ENCODE measurements around the gene HSD17B11. TPM values are rescaled to one million over a fixed set of nuclear protein-coding genes. Genes with fewer than 3 reads are reported as not detected.
"Not testable (repeated sequence)": the region's sequence is repeated elsewhere in the genome, so short reads cannot be mapped to it uniquely, and the experiment has no call there.

Gene HSD17B11
- polyA plus RNA-seq, 3 donors, result 86.9 to 330 (median 272) TPM

DNA sequence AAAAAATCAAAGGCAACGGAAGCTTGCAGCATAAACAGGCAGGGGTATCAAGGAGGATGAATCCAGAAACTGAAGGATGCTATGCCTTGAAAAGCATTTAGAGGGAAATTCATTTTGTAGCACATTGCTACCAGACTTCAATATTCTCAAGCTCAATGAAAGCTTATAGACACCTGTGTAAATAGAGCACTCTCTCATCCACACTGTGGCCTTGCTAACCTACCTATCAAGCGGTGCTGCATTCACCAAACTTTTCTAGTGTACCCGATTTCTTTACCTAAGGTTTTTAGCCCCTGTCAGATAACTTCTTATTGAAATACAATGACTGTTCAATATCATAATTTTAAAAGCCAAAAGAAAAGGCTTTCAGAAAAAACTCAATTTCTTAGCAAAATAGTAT is 48.1 kb downstream of the HSD17B11 start:
- peaks cover 76% of the 10 kb centered on the region for H4K20me1 ChIP-seq (ENCODE audit: insufficient read depth, low read length)
- H3K27me3 Mint-ChIP-seq (ENCODE audit: low read depth in 3 of 3), result no peaks in the 10 kb centered on the region
- H3K4me2 ChIP-seq (replicated peaks; ENCODE audit: extremely low read depth, low read length, poor library complexity, severe bottlenecking), result no peak overlapping the region
- H2AFZ ChIP-seq (ENCODE audit: insufficient read depth, low read depth, low read length, poor library complexity, severe bottlenecking), result no peak overlapping the region
- DNase-seq, result no peak
- no peaks in the 10 kb centered on the region for H3K4me1 Mint-ChIP-seq
- TF ChIP-seq, protein P1, sequence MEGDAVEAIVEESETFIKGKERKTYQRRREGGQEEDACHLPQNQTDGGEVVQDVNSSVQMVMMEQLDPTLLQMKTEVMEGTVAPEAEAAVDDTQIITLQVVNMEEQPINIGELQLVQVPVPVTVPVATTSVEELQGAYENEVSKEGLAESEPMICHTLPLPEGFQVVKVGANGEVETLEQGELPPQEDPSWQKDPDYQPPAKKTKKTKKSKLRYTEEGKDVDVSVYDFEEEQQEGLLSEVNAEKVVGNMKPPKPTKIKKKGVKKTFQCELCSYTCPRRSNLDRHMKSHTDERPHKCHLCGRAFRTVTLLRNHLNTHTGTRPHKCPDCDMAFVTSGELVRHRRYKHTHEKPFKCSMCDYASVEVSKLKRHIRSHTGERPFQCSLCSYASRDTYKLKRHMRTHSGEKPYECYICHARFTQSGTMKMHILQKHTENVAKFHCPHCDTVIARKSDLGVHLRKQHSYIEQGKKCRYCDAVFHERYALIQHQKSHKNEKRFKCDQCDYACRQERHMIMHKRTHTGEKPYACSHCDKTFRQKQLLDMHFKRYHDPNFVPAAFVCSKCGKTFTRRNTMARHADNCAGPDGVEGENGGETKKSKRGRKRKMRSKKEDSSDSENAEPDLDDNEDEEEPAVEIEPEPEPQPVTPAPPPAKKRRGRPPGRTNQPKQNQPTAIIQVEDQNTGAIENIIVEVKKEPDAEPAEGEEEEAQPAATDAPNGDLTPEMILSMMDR (IDR thresholded peaks at IDR 0.05), result no peak
- no peaks in the 10 kb centered on the region for H3K4me1 ChIP-seq (ENCODE audit: control insufficient read depth in 1 of 2, insufficient read depth in 2 of 2, low read length in 2 of 2)
- peaks cover 75 to 85% of the 10 kb centered on the region in 2 donors for H3K36me3 ChIP-seq (replicated peaks in 1 of 2; ENCODE audit: control insufficient read depth in 1 of 2, insufficient read depth in 2 of 2, low read length in 2 of 2)
- 100% methylated on average over 2 of the region's 3 CpGs for WGBS (ENCODE audit: insufficient coverage)
- peaks cover 66 to 86% of the 10 kb centered on the region in 2 donors for H3K36me3 Mint-ChIP-seq
- H3K9me3 Mint-ChIP-seq, result peaks cover 0 to 21% (median 9%) of the 10 kb centered on the region in 7 donors
- H3K4me3 Mint-ChIP-seq, result no peak overlapping the region
- no peak overlapping the region for H3K4me3 ChIP-seq (replicated peaks in 1 of 3; ENCODE audit: low read depth in 2 of 3, low read length in 3 of 3)
- no peaks in the 10 kb centered on the region for H3K27me3 ChIP-seq (ENCODE audit: control insufficient read depth in 2 of 2, insufficient read depth in 2 of 2, low read length in 2 of 2)
- no peak overlapping the region for H3K27ac ChIP-seq (ENCODE audit: low read depth in 1 of 2, low read length in 2 of 2)
- peaks cover 44% of the 10 kb centered on the region for H3K79me2 ChIP-seq (ENCODE audit: insufficient read depth, low read length)
- intact Hi-C loops (cut with micrococcal nuclease), result no loop called here
- H3K9me3 ChIP-seq (replicated peaks in 1 of 2; ENCODE audit: control insufficient read depth in 1 of 2, insufficient read depth in 1 of 2, low read length in 2 of 2), result peaks cover 5 to 6% of the 10 kb centered on the region in 2 donors
- no peak overlapping the region for H3K27ac Mint-ChIP-seq
- no peak overlapping the region for H3K9ac ChIP-seq (ENCODE audit: insufficient read depth, low read length, poor library complexity, severe bottlenecking)

DNA sequence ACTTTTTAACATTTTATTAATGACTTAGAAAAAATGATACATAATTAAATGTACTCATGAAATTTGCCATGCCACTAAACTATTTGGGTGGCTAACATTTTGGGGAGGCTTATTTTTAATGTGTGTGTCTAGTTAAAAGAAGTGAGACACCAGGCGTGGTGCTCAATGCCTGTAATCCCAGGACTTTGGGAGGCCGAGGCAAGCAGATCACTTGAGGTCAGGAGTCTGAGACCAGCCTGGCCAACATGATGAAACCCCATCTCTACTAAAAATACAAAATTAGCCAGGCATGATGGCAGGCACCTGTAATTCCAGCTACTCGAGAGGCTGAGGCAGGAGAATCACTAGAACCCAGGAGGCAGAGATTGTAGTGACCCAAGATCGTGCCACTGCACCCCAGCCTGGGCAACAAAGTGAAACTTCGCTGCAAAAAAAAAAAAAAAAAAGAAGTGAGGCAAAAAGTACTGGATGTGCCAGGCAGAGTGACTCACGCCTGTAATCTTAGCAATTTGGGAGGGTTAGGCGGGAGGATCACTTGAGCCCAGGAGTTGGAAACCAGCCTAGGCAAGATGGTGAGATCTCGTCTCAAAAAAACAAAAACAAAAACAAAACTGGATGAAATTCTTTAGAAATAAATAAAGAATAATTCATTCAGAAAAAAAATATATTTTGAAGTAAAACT is 48.9 kb downstream of the HSD17B11 start:
- H3K4me3 ChIP-seq (replicated peaks in 1 of 3; ENCODE audit: low read depth in 2 of 3, low read length in 3 of 3); H3K9ac ChIP-seq (ENCODE audit: insufficient read depth, low read length, poor library complexity, severe bottlenecking); H3K27ac ChIP-seq (ENCODE audit: low read depth in 1 of 2, low read length in 2 of 2); H3K4me1 ChIP-seq (ENCODE audit: control insufficient read depth in 1 of 2, insufficient read depth in 2 of 2, low read length in 2 of 2); H2AFZ ChIP-seq (ENCODE audit: insufficient read depth, low read depth, low read length, poor library complexity, severe bottlenecking); intact Hi-C loops (cut with micrococcal nuclease); H3K4me3 Mint-ChIP-seq; DNase-seq; H3K27me3 Mint-ChIP-seq (ENCODE audit: low read depth in 3 of 3); H3K27me3 ChIP-seq (ENCODE audit: control insufficient read depth in 2 of 2, insufficient read depth in 2 of 2, low read length in 2 of 2); H3K4me2 ChIP-seq (replicated peaks; ENCODE audit: extremely low read depth, low read length, poor library complexity, severe bottlenecking); H3K4me1 Mint-ChIP-seq: not testable (repeated sequence)
- H3K9me3 ChIP-seq (replicated peaks in 1 of 2; ENCODE audit: control insufficient read depth in 1 of 2, insufficient read depth in 1 of 2, low read length in 2 of 2), result peaks cover 5 to 11% of the 10 kb centered on the region in 2 donors
- H3K27ac Mint-ChIP-seq, result peak overlapping the region in 2 of 7 donors; percentile 41 to 63
- peaks cover 80% of the 10 kb centered on the region for H4K20me1 ChIP-seq (ENCODE audit: insufficient read depth, low read length)
- H3K9me3 Mint-ChIP-seq, result peaks cover 2 to 24% (median 9%) of the 10 kb centered on the region in 7 donors
- peaks cover 73 to 94% of the 10 kb centered on the region in 2 donors for H3K36me3 Mint-ChIP-seq
- H3K79me2 ChIP-seq (ENCODE audit: insufficient read depth, low read length), result peaks cover 44% of the 10 kb centered on the region
- WGBS (ENCODE audit: insufficient coverage), result 100% methylated on average over 3 of the region's 8 CpGs
- H3K36me3 ChIP-seq (replicated peaks in 1 of 2; ENCODE audit: control insufficient read depth in 1 of 2, insufficient read depth in 2 of 2, low read length in 2 of 2), result peaks cover 83 to 93% of the 10 kb centered on the region in 2 donors

All from CD14-positive monocyte (primary cell).